ENCODE measurements around the gene PLAU. TPM values are rescaled to one million over a fixed set of nuclear protein-coding genes. Genes with fewer than 3 reads are reported as not detected.

Gene PLAU
- total RNA-seq, 1 donor from 2014 or later: 90.2 TPM

- peaks cover 8% of the 10 kb centered on the region for H3K4me1 Mint-ChIP-seq (ENCODE audit: low read depth, unreplicated experiment)
- peaks cover 3% of the 10 kb centered on the region for H3K9me3 Mint-ChIP-seq (ENCODE audit: unreplicated experiment)
- H3K27me3 ChIP-seq (ENCODE audit: insufficient read depth, low read length): no peaks in the 10 kb centered on the region
- H3K9ac ChIP-seq (ENCODE audit: low read length): no peak overlapping the region
- TF ChIP-seq EZH2 (IDR thresholded peaks at IDR 0.05; ENCODE audit: insufficient read depth, low read length) (no peak), CTCF (IDR thresholded peaks at IDR 0.05; ENCODE audit: insufficient read depth, low read depth, low read length) (no peak)
- no peaks in the 10 kb centered on the region for H3K27me3 Mint-ChIP-seq (ENCODE audit: low read depth, unreplicated experiment)
- peaks cover 4% of the 10 kb centered on the region for H3K36me3 Mint-ChIP-seq (ENCODE audit: low read depth, unreplicated experiment)
- no peak overlapping the region for H3K27ac Mint-ChIP-seq (ENCODE audit: unreplicated experiment)
- H4K20me1 ChIP-seq (ENCODE audit: insufficient read depth, low read length): no peaks in the 10 kb centered on the region
- FAIRE-seq (no peak), DNase-seq (ENCODE audit: low read depth) (no peak)
- H2AFZ ChIP-seq (ENCODE audit: low read depth, low read length): no peak overlapping the region
- no peak overlapping the region for H3K27ac ChIP-seq (ENCODE audit: low read depth, low read length)
- no peak overlapping the region for H3K4me3 ChIP-seq (ENCODE audit: insufficient read depth, low read depth, low read length)
- no peaks in the 10 kb centered on the region for H3K36me3 ChIP-seq (ENCODE audit: insufficient read depth, low read length)
- H3K4me2 ChIP-seq (ENCODE audit: low read length): no peak overlapping the region
- H3K9me3 ChIP-seq (ENCODE audit: insufficient read depth, low read depth, low read length): peaks cover 4% of the 10 kb centered on the region
- H3K4me3 Mint-ChIP-seq (ENCODE audit: unreplicated experiment): no peak overlapping the region
- H3K4me1 ChIP-seq (ENCODE audit: insufficient read depth, low read length): peaks cover 11% of the 10 kb centered on the region
- no peaks in the 10 kb centered on the region for H3K79me2 ChIP-seq (ENCODE audit: insufficient read depth, low read length)
Observed at GRCh38 chr10:73944356-73945100, 33.6 kb downstream of the PLAU start.

DNA sequence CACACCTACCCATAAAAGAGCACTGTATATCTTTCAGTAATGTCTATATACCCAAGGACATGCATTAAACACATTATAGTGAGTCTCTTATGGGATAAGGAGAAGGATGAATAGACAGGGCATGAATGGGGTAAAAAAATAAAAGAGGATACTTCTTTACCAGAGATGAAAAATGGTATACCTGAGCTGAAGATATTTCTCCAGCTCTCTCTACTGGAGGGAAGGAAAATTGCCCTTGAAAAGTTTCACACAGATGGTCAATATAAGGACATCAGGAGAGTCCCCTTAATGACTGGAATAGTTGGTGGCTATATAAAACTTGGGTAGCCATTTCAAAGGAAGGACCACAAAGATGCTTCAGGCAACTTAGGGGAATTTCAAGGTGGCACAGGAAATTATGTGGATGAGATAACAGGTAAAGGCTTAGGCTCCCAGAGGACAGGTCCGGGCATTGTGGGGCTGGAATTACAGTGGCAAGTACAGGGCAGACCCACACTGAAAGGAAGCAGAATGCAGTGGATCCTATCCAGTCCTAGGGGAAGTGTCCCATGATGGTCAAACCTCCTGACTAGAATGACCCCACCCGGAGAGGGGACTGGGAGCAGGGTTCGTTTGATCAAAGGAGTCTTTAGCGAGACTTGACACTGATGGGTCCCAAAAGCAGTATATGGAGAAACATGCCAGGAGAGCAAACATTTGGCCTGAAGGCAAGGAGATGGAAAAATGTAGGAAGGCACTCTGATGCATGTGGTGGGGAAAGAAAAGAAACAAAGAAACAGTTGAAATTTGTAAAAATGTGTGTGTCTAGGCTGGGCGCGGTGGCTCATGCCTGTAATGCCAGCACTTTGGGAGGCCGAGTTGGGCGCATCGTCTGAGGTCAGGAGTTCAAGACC lies 35.6 kb downstream of the PLAU start:
- Histone ChIP-seq H3K4me1 (ENCODE audit: insufficient read depth, low read length) (peaks cover 7% of the 10 kb centered on the region), H3K9ac (ENCODE audit: low read length) (no peak overlapping the region), H3K36me3 (ENCODE audit: insufficient read depth, low read length) (no peaks in the 10 kb centered on the region), H2AFZ (ENCODE audit: low read depth, low read length) (no peak overlapping the region), H4K20me1 (ENCODE audit: insufficient read depth, low read length) (no peaks in the 10 kb centered on the region), H3K9me3 (ENCODE audit: insufficient read depth, low read depth, low read length) (peaks cover 4% of the 10 kb centered on the region), H3K27me3 (ENCODE audit: insufficient read depth, low read length) (no peaks in the 10 kb centered on the region), H3K79me2 (ENCODE audit: insufficient read depth, low read length) (no peaks in the 10 kb centered on the region), H3K4me2 (ENCODE audit: low read length) (no peak overlapping the region), H3K4me3 (ENCODE audit: insufficient read depth, low read depth, low read length) (no peak overlapping the region), H3K27ac (ENCODE audit: low read depth, low read length) (no peak overlapping the region)
- peaks cover 4% of the 10 kb centered on the region for H3K4me1 Mint-ChIP-seq (ENCODE audit: low read depth, unreplicated experiment)
- DNase-seq (ENCODE audit: low read depth) (no peak), FAIRE-seq (no peak)
- no peak for TF ChIP-seq CTCF (IDR thresholded peaks at IDR 0.05; ENCODE audit: insufficient read depth, low read depth, low read length)
- TF ChIP-seq EZH2 (IDR thresholded peaks at IDR 0.05; ENCODE audit: insufficient read depth, low read length): no peak
- H3K9me3 Mint-ChIP-seq (ENCODE audit: unreplicated experiment): peaks cover 3% of the 10 kb centered on the region
- no peak overlapping the region for H3K4me3 Mint-ChIP-seq (ENCODE audit: unreplicated experiment)
- H3K27me3 Mint-ChIP-seq (ENCODE audit: low read depth, unreplicated experiment): no peaks in the 10 kb centered on the region
- H3K36me3 Mint-ChIP-seq (ENCODE audit: low read depth, unreplicated experiment): peaks cover 4% of the 10 kb centered on the region
- H3K27ac Mint-ChIP-seq (ENCODE audit: unreplicated experiment): no peak overlapping the region
